SU-DHL-6 (cell line): ENCODE data around the gene UGT2A3.

Experiments used
- H2AFZ ChIP-seq: fragments of 200-600 bp; sonication (generic); 2 replicates; pipeline ENCODE4 v1.6.1; 2014; ENCODE audit warnings: low read depth, mild to moderate bottlenecking, moderate library complexity, mixed read lengths, antibody characterized with exemption, low read length; ENCODE audit not compliant: severe bottlenecking
- H3F3A ChIP-seq: fragments of 200-600 bp; shearing (Covaris generic); 2 replicates; pipeline ENCODE4 v1.6.0; 2016; ENCODE audit warnings: antibody characterized with exemption, mild to moderate bottlenecking; ENCODE audit not compliant: insufficient read depth
- H3K27ac ChIP-seq: fragments of 200-600 bp; sonication (generic); 2 replicates; pipeline ENCODE4 v1.5.1; 2016; ENCODE audit warnings: low read depth, mild to moderate bottlenecking, low read length, moderate library complexity, mixed read lengths
- H3K27me3 ChIP-seq: fragments of 200-600 bp; sonication (generic), shearing (Covaris generic); 2 replicates; pipeline ENCODE4 v1.6.0; 2014; ENCODE audit warnings: mild to moderate bottlenecking, low read length
- H3K36me3 ChIP-seq: fragments of 200-600 bp; sonication (generic); 2 replicates; pipeline ENCODE4 v1.6.1; 2014; ENCODE audit warnings: mild to moderate bottlenecking, low read length, mixed read lengths
- H3K4me2 ChIP-seq: fragments of 300-600, 200-600 bp; shearing (Covaris generic), sonication (generic); 2 replicates; pipeline ENCODE4 v1.6.0; 2014; ENCODE audit warnings: low read length, low read depth, mild to moderate bottlenecking; ENCODE audit not compliant: poor library complexity, severe bottlenecking
- H3K4me3 ChIP-seq: fragments of 200-600 bp; sonication (generic); 2 replicates; pipeline ENCODE4 v1.5.1; 2014; ENCODE audit warnings: antibody characterized with exemption, low read length, mild to moderate bottlenecking, mixed read lengths; ENCODE audit not compliant: insufficient read depth, poor library complexity, severe bottlenecking
- H3K79me2 ChIP-seq: fragments of 200-600 bp; sonication (generic); 2 replicates; pipeline ENCODE4 v1.6.1; 2014; ENCODE audit warnings: mild to moderate bottlenecking, low read length, moderate library complexity; ENCODE audit not compliant: insufficient read depth
- H3K9ac ChIP-seq: fragments of 200-600 bp; sonication (generic); 2 replicates; pipeline ENCODE4 v1.7.0; 2014; ENCODE audit warnings: mild to moderate bottlenecking, low read length
- H3K9me2 ChIP-seq: fragments of 200-600 bp; sonication (generic); replicated peaks from 2 replicates; pipeline ENCODE4 v1.6.1; 2014; ENCODE audit warnings: low read length; ENCODE audit not compliant: insufficient read depth
- H3K9me3 ChIP-seq: fragments of 200-600 bp; sonication (generic); 2 replicates; pipeline ENCODE4 v1.6.1; 2014; ENCODE audit warnings: low read length, mixed read lengths; ENCODE audit not compliant: insufficient read depth
- H4K20me1 ChIP-seq: fragments of 200-600 bp; sonication (generic); 2 replicates; pipeline ENCODE4 v1.6.1; 2014; ENCODE audit warnings: low read depth, mild to moderate bottlenecking, antibody characterized with exemption, low read length, moderate library complexity, mixed read lengths
- EZH2phosphoT487 ChIP-seq: fragments of 200-600 bp; sonication (generic), shearing (Covaris generic); conservative IDR thresholded peaks from 2 replicates; pipeline ENCODE4 v1.6.1; 2018; ENCODE audit warnings: mild to moderate bottlenecking, antibody characterized with exemption, low read length, moderate library complexity, mixed read lengths
- TF ChIP-seq, protein P1 (sequence below): fragments of 200-600 bp; sonication (generic); IDR thresholded peaks from one replicate; pipeline ENCODE4 v1.5.1; 2017; ENCODE audit warnings: antibody characterized with exemption, mild to moderate bottlenecking, low read length, moderate library complexity; ENCODE audit not compliant: insufficient read depth, poor library complexity, severe bottlenecking

Gene UGT2A3

DNA sequence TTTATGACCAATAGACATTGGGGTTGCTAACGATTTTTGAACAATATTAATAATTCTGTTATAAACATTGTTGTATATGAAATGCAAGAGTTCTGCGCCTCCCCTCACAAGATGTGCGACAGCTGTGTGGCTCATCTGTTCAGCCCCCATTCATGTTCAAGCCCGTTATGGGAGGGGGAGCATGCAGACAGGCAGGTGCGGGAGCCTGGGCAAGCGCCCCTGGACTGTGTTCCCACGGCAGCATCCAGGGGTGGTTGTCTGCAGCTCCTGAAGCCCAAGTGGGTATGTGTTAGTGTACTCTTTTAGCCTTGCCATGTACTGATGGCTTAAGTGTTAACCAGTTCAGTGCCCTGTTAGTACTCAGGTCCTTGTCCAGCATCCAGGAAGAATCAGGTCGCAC is 34.6 kb downstream of the UGT2A3 start:
- no peaks in the 10 kb centered on the region for H3K27me3 ChIP-seq
- H3K4me3 ChIP-seq = no peak overlapping the region
- no peak overlapping the region for H3K4me2 ChIP-seq
- no peak overlapping the region for H3K27ac ChIP-seq
- H3K79me2 ChIP-seq = no peaks in the 10 kb centered on the region
- H3F3A ChIP-seq = no peaks in the 10 kb centered on the region
- no peaks in the 10 kb centered on the region for H3K36me3 ChIP-seq
- TF ChIP-seq, protein P1, sequence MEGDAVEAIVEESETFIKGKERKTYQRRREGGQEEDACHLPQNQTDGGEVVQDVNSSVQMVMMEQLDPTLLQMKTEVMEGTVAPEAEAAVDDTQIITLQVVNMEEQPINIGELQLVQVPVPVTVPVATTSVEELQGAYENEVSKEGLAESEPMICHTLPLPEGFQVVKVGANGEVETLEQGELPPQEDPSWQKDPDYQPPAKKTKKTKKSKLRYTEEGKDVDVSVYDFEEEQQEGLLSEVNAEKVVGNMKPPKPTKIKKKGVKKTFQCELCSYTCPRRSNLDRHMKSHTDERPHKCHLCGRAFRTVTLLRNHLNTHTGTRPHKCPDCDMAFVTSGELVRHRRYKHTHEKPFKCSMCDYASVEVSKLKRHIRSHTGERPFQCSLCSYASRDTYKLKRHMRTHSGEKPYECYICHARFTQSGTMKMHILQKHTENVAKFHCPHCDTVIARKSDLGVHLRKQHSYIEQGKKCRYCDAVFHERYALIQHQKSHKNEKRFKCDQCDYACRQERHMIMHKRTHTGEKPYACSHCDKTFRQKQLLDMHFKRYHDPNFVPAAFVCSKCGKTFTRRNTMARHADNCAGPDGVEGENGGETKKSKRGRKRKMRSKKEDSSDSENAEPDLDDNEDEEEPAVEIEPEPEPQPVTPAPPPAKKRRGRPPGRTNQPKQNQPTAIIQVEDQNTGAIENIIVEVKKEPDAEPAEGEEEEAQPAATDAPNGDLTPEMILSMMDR = no peak
- no peak for TF ChIP-seq EZH2phosphoT487
- no peak overlapping the region for H2AFZ ChIP-seq
- no peaks in the 10 kb centered on the region for H3K9me3 ChIP-seq
- H3K9ac ChIP-seq = no peak overlapping the region
- H3K9me2 ChIP-seq = no peaks in the 10 kb centered on the region
- no peaks in the 10 kb centered on the region for H4K20me1 ChIP-seq

DNA sequence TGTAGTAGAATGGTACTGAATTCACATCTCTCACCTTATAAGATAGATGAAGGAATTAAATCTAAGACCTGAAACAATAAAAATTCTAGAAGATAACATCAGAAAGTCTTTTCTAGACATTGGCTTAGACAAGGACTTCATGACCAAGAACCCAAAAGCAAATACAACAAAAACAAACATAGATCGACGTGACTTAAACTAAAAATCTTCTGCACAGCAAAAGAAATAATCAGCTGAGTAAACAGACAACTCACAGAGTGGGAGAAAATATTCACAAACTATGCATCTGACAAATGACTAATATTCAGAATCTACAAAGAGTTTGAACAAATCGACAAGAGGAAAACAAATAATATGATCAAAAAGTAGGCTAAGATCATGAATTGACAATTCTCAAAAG is 38.8 kb downstream of the UGT2A3 start:
- H4K20me1 ChIP-seq = no peaks in the 10 kb centered on the region
- no peak overlapping the region for H3K4me3 ChIP-seq
- H3K36me3 ChIP-seq = no peaks in the 10 kb centered on the region
- no peaks in the 10 kb centered on the region for H3F3A ChIP-seq
- H3K79me2 ChIP-seq = no peaks in the 10 kb centered on the region
- H3K9me3 ChIP-seq = no peaks in the 10 kb centered on the region
- TF ChIP-seq, protein P1 = no peak
- TF ChIP-seq EZH2phosphoT487 = no peak
- no peaks in the 10 kb centered on the region for H3K27me3 ChIP-seq
- H2AFZ ChIP-seq = no peak overlapping the region
- no peak overlapping the region for H3K27ac ChIP-seq
- no peak overlapping the region for H3K9ac ChIP-seq
- H3K9me2 ChIP-seq = no peaks in the 10 kb centered on the region
- no peak overlapping the region for H3K4me2 ChIP-seq

DNA sequence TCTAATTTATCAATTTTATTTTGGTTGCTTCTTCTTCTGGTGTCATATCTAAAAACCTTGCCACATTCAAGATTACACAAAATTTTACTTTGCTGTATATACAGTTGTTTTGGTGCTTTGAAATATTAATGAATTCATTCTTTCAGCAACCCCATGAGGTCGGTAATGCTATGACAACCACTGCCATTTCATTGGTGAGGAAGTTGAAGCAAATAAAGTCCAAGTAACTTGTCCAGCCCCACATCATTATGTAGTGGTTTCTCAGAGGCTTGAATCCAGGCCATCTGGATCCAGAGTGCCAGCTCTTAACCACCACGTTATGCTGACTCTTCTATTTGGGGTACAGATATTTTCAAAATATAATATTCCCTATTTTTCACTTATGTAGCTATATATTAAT is 42.2 kb downstream of the UGT2A3 start:
- Histone ChIP-seq H3K4me2 (no peak overlapping the region), H3K27me3 (no peaks in the 10 kb centered on the region), H2AFZ (no peak overlapping the region), H3K36me3 (no peaks in the 10 kb centered on the region), H3K9me3 (no peaks in the 10 kb centered on the region), H3K9ac (no peak overlapping the region), H3F3A (no peaks in the 10 kb centered on the region), H3K79me2 (no peaks in the 10 kb centered on the region), H4K20me1 (no peaks in the 10 kb centered on the region), H3K27ac (no peak overlapping the region), H3K4me3 (no peak overlapping the region), H3K9me2 (no peaks in the 10 kb centered on the region)
- TF ChIP-seq, protein P1 = no peak
